ENCODE data around the gene ZFAND2A.
"Not testable (repeated sequence)": the region's sequence is repeated elsewhere in the genome, so short reads cannot be mapped to it uniquely, and the experiment has no call there.

Gene ZFAND2A

DNA sequence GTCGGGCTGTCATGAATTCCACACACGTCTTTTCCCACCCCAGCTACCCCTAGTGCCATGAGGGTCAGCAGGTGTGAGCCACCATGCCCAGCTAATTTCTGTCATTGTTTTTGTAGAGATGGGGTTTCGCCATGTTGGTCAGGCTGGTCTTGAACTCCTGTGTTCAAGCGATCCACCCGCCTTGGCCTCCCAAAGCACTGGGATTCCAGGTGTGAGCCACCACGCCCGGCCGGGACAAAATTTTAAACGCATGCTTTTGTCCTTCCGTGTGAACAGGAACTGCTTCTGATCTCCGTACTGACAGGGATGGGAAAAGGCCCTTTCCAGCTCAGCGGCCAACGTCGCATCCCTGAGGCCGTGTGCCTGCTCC, 15.6 kb upstream of the ZFAND2A start:
- no peak for DNase-seq (ENCODE audit: low read depth)

GRCh38 chr7:1174881-1175596, 15.0 kb upstream of the ZFAND2A start:
- no peak for DNase-seq (ENCODE audit: low read depth)

DNA sequence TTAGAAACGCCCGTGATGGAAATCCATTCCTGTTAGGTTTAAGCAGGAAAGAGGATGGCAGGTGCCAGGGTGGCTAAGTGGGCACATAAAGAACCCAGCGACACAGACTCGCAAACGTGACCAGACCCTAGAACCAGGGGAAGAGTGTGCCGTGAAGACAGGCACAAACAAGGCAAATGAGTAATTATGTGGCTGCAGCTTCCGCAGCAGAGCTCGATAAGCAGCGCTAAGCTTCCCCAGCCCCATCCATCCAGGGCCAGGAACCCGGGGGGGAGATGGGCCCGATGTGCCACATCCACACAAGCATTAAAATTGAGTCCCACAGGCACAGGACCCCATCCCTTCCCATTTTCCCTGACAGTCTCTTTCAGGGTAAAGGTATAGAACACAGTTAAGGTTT, 14.0 kb upstream of the ZFAND2A start:
- no peak for DNase-seq (ENCODE audit: low read depth)

DNA sequence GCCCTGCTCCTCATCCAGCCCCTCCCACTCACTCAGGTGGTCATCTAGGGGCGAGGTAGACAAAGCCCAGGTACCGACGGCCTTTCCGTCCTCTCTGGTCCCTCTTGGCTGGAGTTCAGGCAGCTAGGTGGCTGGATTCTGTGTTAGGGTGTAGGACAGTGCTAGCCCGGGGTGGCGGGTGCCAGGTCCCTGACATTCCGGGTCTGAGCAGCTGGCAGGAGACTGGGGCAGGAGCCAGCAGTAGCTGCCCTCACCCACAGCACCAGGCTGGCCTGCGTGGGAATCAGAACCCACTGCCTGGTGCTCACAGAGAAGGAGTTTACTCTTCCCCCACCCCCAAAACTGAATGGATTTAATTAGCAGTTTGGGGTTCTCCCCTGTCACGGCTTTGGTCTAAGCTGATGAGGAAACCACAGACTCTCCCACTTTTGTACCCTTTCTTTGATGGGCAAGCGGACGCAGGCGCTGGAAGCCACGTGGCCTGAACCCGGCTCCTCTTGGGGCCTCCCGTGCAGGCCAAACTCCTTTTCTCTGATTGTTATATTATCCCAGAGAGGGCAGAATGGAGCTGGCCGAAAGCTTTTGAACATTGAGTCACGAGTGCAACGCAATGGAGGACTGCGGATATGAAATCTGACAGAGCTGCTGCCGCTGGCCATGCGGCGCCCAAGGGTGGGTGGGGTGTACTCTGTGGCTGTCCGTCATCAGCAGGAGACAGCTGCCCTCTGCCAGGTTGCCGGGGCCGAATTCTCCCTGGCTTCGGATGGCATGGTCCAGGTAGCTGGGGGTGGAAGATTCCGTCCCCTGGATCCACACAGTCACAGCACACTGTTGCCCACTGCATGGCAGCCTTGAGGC, 12.9 kb upstream of the ZFAND2A start:
- DNase-seq (ENCODE audit: low read depth), result no peak

DNA sequence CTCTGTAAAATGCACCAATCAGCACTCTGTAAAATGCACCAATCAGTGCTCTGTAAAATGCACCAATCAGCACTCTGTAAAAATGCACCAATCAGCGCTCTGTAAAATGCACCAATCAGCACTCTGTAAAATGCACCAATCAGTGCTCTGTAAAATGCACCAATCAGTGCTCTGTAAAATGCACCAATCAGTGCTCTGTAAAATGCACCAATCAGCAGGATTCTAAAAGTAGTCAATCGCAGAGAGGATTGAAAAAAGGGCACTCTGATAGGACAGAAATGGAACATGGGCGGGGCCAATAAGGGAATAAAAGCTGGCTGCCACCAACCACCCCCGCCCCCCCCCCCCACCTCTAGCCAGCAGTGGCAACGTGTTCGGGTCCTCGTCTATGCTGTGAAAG, 11.5 kb upstream of the ZFAND2A start:
- not testable (repeated sequence) for DNase-seq (ENCODE audit: low read depth)

GRCh38 chr7:1170741-1171501, 10.9 kb upstream of the ZFAND2A start:
- no peak for DNase-seq (ENCODE audit: low read depth)

DNA sequence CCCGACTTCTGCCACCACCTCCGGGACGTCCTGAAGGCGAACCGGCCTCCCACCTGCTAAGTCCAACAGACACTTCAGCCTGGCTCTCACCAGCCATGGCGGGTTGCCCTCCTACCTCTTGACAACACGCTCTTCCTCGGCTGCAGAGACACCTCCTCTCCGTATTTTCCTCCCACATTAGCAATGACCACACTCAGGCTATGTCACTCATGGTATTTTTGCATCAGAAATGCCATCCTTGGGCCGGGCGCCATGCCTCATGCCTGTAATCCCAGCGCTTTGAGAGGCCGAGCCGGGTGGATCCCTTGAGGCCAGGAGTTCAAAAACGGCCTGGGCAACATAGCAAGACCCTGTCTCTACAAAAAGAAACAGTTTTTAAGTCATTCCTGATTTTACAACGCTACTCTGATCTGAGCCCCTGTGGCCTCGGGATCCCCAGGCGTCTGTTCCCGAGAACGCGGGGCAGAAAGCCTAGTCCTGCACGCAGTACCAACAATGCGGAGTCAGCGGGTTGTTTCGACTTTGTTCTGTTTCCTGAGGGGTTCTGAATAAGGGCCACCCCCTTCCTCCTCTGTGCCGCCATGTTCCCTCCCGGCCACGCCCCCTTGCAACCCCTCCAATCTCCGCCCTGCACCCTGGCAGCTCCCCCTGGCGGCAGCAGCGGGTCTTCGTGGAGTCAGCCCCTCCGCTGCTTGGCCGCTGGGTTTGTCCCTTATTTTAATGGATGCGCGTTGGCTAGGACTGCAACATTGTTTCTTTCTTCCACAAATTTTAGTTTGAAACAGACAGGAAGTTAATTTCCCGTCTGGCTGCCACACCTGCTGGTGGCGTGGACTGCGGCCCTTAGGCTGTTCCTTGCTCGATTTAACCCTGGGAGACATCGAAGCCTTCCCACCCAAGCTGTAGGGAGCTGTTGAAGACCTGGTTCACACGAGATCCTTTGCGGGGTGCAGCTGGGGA, 9.7 kb upstream of the ZFAND2A start:
- DNase-seq (ENCODE audit: low read depth), result peak; percentile 81

GRCh38 chr7:1168422-1168821, 8.4 kb upstream of the ZFAND2A start:
- no peak for DNase-seq (ENCODE audit: low read depth)

DNA sequence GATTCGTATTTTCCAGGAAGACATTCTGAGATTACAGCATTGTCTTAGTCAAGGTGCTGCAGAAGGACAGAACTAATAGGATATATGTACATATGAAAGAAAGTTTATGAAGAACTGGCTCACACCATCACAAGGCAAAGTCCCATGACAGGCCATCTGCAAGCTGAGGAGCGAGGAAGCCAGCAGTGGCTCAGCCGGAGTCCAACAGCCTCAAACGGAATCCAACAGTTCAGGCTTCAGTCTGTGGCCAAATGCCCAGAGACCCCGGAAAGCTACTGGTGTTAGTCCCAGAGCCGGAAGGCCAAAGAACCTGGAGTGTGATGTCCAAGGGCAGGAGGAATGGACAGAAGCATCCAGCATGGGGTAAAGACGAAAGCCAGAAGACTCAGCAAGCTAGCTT, 4.4 kb upstream of the ZFAND2A start:
- DNase-seq (ENCODE audit: low read depth), result no peak

DNA sequence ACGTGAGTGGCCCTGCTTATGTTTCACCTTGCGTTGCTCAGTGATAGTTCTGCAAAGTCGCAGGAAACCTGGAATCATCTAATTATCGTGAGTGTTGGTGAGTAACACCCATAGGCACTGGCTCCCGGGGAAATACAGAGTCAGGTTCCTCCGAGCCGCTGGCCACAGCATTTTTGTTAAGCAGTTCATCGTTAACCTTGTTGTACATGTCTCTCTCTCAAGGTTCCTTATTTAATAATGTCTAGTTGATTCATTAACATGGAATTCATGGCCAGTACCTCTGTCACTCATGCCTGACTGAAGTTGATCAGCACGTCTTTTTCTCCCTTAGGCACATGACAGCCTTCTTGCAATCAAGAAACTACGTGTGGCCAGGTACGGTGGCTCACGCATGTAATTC, 3.1 kb upstream of the ZFAND2A start:
- DNase-seq (ENCODE audit: low read depth), result no peak

DNA sequence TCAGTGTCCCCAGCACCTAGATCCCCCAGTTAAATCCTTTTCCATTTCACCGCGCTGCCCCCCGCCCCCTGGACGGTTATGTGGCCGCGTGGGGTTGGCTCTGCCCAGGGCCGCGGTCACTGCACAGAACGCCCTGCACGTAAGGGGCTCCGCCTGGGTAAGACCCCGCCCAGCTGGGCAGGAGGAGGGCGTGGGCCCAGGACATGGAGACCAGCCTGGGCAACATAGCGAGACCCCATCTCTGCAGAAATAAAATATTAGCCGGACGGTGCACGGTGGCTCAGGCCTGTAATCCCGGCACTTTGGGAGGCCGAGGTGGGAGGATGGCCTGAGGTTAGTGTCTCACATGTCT, 650 bp upstream of the ZFAND2A start:
- no peak for DNase-seq (ENCODE audit: low read depth)

DNA sequence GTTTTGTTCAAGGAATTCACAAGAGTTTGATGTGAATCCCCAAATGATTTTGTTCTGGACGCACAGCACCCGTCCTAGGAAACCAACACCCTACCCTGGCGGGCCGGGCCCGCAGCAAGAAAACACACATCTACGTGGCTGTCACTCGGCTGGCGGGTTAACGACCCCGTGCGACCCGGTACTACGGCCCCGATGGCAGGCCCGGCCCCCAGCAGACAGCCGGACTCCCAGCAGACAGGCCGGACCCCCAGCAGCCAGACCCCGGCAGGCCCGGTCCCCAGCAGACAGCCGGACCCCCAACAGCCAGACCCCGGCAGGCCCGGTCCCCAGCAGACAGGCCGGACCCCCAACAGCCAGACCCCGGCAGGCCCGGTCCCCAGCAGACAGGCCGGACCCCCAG, 765 bp downstream of the ZFAND2A start:
- DNase-seq (ENCODE audit: low read depth), result not testable (repeated sequence)

- no peak for DNase-seq (ENCODE audit: low read depth)
Measured at GRCh38 chr7:1158203-1159126, 1.5 kb downstream of the ZFAND2A start.

- DNase-seq (ENCODE audit: low read depth), result no peak
Measured at GRCh38 chr7:1156782-1157535, 3.0 kb downstream of the ZFAND2A start.

DNA sequence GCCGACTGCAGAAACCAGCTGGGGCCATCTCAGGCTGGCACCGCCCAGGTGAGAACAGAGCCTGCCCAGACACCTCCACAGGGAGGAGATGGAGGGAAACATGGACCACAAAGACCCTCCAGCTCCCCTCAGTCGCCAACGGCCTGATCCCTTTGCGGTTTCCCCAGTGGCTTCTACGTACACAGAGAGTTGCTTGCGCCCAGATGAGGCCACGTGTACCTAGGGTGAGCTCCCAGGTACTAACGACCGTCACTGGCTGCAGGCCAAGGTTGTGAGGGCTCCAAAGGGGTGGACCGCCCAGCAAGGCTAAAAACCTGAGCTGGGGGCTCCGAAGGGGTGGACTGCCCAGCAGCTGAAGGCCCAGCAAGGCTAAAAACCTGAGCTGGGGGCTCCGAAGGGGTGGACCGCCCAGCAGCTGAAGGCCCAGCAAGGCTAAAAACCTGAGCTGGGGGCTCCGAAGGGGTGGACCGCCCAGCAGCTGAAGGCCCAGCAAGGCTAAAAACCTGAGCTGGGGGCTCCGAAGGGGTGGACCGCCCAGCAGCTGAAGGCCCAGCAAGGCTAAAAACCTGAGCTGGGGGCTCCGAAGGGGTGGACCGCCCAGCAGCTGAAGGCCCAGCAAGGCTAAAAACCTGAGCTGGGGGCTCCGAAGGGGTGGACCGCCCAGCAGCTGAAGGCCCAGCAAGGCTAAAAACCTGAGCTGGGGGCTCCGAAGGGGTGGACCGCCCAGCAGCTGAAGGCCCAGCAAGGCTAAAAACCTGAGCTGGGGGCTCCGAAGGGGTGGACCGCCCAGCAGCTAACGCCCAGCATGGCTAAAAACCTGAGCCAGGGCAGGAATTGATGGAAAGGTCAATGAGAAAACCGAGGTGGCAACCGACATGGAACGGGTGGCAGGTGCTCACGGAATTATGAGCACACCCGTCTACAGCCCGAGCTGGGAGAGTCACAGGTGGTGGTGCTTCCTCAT, 3.9 kb downstream of the ZFAND2A start:
- not testable (repeated sequence) for DNase-seq (ENCODE audit: low read depth)

GRCh38 chr7:1154172-1154739, 5.7 kb downstream of the ZFAND2A start:
- DNase-seq (ENCODE audit: low read depth), result no peak

DNA sequence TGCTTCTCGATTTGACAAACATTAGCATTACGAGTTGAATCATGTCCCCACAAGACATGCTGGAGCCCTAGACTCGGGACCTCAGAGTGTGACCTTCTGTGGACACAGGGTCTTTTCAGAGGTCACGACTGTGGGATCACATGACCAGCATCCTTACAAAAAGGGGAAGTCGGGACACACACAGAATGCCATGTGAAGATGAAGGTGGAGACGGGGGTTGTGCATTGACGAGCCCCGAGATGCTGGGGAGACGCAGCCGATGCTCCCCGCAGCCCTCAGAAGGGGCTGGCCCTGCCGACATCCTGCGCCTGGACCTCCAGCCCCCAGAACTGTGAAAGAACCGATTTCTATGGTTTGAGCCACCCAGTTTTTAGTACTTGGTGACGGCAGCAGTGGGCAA, 7.5 kb downstream of the ZFAND2A start:
- no peak for DNase-seq (ENCODE audit: low read depth)

Data from stimulated activated CD8-positive, alpha-beta memory T cell treated with anti-CD3 and anti-CD28 coated beads, Interleukin-15, amount 100 ng/mL, for 24 hours (primary cell).